Karpas-422 (cell line): Measurements from ENCODE around the gene GALNT18. TPM values are rescaled to one million over a fixed set of nuclear protein-coding genes. Genes with fewer than 3 reads are reported as not detected.

Experiments used
- DNase-seq: peaks from one replicate; pipeline ENCODE4 v3.0.0-alpha.2; 2015
- H2AFZ ChIP-seq: fragments of 200-600 bp; sonication (generic); 2 replicates; pipeline ENCODE4 v1.6.1; 2014; ENCODE audit warnings: antibody characterized with exemption, low read length, mixed read lengths
- H3K27ac ChIP-seq: fragments of 200-600 bp; sonication (generic); 2 replicates; pipeline ENCODE4 v1.5.1; 2014; ENCODE audit warnings: mild to moderate bottlenecking, low read length, moderate library complexity
- H3K27me3 ChIP-seq: fragments of 200-600 bp; sonication (generic); 2 replicates; pipeline ENCODE4 v1.6.1; 2014; ENCODE audit warnings: low read length, mixed read lengths
- H3K36me3 ChIP-seq: fragments of 200-600 bp; sonication (generic); 2 replicates; pipeline ENCODE4 v1.6.1; 2014; ENCODE audit warnings: low read length, mixed read lengths; ENCODE audit not compliant: insufficient read depth
- H3K4me1 ChIP-seq: fragments of 200-600 bp; sonication (generic); 2 replicates; pipeline ENCODE4 v1.6.1; 2014; ENCODE audit warnings: mild to moderate bottlenecking, low read length, mixed read lengths
- H3K4me2 ChIP-seq: fragments of 200-600 bp; sonication (generic); 2 replicates; pipeline ENCODE4 v1.6.1; 2014; ENCODE audit warnings: low read length, low read depth, mild to moderate bottlenecking; ENCODE audit not compliant: poor library complexity, severe bottlenecking
- H3K4me3 ChIP-seq: fragments of 200-600 bp; sonication (generic); 2 replicates; pipeline ENCODE4 v1.5.1; 2014; ENCODE audit warnings: mild to moderate bottlenecking, antibody characterized with exemption, low read length, mixed read lengths
- H3K79me2 ChIP-seq: fragments of 200-600 bp; sonication (generic); 2 replicates; pipeline ENCODE4 v1.6.1; 2014; ENCODE audit warnings: mild to moderate bottlenecking, low read length, mixed read lengths
- H3K9ac ChIP-seq: fragments of 200-600 bp; sonication (generic); 2 replicates; pipeline ENCODE4 v1.6.0; 2014; ENCODE audit warnings: low read length
- H3K9me2 ChIP-seq: fragments of 200-600 bp; sonication (generic), shearing (Covaris generic); replicated peaks from 2 replicates; pipeline ENCODE4 v1.6.0; 2014; ENCODE audit warnings: mild to moderate bottlenecking, low read length, moderate library complexity; ENCODE audit not compliant: insufficient read depth
- H3K9me3 ChIP-seq: fragments of 300-700, 200-600 bp; sonication (generic); 2 replicates; pipeline ENCODE4 v1.6.1; 2014; ENCODE audit warnings: low read length, mixed read lengths
- H4K20me1 ChIP-seq: fragments of 200-600 bp; sonication (generic); 2 replicates; pipeline ENCODE4 v1.6.1; 2014; ENCODE audit warnings: mild to moderate bottlenecking, antibody characterized with exemption, low read length, low read depth; ENCODE audit not compliant: insufficient read depth
- total RNA-seq: library from RNA; depleted of rRNA; stranded (reverse); fragments of >200 nt; shearing (Covaris generic); gene quantifications from 2 replicates; pipeline ENCODE4 v1.2.3, GENCODE V29; 2014; ENCODE audit warnings: low replicate concordance

The GALNT18 gene
- total RNA-seq, 1 experiment from 2014 or later: not detected

DNA sequence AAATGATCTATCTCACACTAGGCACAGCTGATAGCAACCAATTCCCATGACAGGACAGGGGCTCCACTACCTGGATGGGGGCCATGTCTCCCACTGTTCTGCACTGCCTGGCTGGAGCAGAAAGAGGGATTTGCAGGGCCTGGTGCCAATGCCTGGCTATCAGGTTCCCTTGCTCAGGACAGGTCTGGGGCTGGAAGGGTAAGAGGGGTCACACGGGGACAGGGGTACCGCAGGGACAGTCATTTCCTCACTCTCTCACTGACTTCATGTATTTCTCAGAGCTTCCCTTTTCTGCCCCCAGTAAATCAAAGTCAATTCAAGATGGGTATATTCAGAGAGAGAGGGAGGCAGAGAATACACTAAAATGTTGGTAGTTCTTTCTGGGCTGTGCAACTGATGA lies 149.7 kb downstream of the GALNT18 start:
- no peaks in the 10 kb centered on the region for H3K79me2 ChIP-seq
- H3K9me3 ChIP-seq: no peaks in the 10 kb centered on the region
- H3K4me3 ChIP-seq: no peak overlapping the region
- no peaks in the 10 kb centered on the region for H3K4me1 ChIP-seq
- DNase-seq: no peak
- no peaks in the 10 kb centered on the region for H3K27me3 ChIP-seq
- no peaks in the 10 kb centered on the region for H4K20me1 ChIP-seq
- no peak overlapping the region for H2AFZ ChIP-seq
- H3K9me2 ChIP-seq: no peaks in the 10 kb centered on the region
- H3K4me2 ChIP-seq: no peak overlapping the region
- H3K27ac ChIP-seq: no peak overlapping the region
- H3K9ac ChIP-seq: no peak overlapping the region
- no peaks in the 10 kb centered on the region for H3K36me3 ChIP-seq

DNA sequence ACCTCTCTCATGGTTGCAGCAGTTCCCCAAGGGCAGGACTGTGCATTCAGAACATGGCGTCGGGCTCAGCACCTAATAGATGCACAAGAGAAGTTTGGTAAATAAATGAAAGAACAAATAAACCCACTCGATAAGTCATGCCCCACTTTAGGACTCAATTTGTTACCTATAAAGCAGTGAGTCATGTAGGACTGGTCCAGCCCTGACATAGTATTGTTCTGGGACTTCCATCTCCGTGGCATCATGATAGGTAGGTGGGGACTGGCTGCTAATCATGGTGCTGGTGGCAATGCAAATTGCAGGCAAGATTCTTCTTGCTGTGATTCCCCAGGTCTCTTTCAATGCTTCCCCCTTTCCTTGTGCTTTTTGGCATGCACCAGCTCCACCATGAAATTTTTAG lies 150.6 kb downstream of the GALNT18 start:
- no peak for DNase-seq
- H3K4me3 ChIP-seq: no peak overlapping the region
- no peak overlapping the region for H2AFZ ChIP-seq
- H3K36me3 ChIP-seq: no peaks in the 10 kb centered on the region
- no peaks in the 10 kb centered on the region for H3K9me2 ChIP-seq
- H3K27ac ChIP-seq: no peak overlapping the region
- H3K4me2 ChIP-seq: no peak overlapping the region
- no peaks in the 10 kb centered on the region for H3K4me1 ChIP-seq
- H3K79me2 ChIP-seq: no peaks in the 10 kb centered on the region
- no peaks in the 10 kb centered on the region for H3K9me3 ChIP-seq
- H4K20me1 ChIP-seq: no peaks in the 10 kb centered on the region
- H3K27me3 ChIP-seq: no peaks in the 10 kb centered on the region
- H3K9ac ChIP-seq: no peak overlapping the region

- Histone ChIP-seq H3K27ac (no peak overlapping the region), H3K36me3 (no peaks in the 10 kb centered on the region), H3K4me1 (no peaks in the 10 kb centered on the region), H3K9ac (no peak overlapping the region), H3K27me3 (no peaks in the 10 kb centered on the region), H3K4me2 (no peak overlapping the region), H3K9me3 (no peaks in the 10 kb centered on the region), H4K20me1 (no peaks in the 10 kb centered on the region), H3K79me2 (no peaks in the 10 kb centered on the region), H2AFZ (no peak overlapping the region), H3K4me3 (no peak overlapping the region), H3K9me2 (no peaks in the 10 kb centered on the region)
- no peak for DNase-seq
Observed at GRCh38 chr11:11468954-11469353, 152.9 kb downstream of the GALNT18 start.

DNA sequence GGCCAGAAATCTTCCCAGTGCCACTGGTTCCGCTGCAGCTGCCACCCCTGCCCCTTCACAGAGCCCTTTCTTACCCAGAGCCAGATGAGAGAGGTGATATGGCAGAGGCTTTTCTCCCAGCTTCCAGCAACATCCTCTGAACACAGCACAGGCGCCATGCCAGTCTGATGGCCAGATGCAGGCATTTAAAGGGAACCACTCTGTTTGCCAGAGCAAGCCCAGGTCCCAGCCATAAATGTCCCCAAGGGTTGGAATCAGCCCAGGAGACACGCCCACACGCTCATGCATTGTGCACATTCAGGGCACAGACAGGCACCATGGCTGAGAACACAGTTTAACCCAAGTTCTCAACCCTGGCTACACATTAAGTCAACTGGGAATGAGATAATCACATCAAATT lies 154.5 kb downstream of the GALNT18 start:
- Histone ChIP-seq H2AFZ (no peak overlapping the region), H3K9me2 (no peaks in the 10 kb centered on the region), H3K27ac (no peak overlapping the region), H3K9ac (no peak overlapping the region), H3K9me3 (no peaks in the 10 kb centered on the region), H3K4me2 (no peak overlapping the region), H3K4me3 (no peak overlapping the region), H3K36me3 (no peaks in the 10 kb centered on the region), H4K20me1 (no peaks in the 10 kb centered on the region), H3K79me2 (no peaks in the 10 kb centered on the region), H3K27me3 (no peaks in the 10 kb centered on the region), H3K4me1 (no peaks in the 10 kb centered on the region)
- DNase-seq: no peak

- H3K4me1 ChIP-seq: no peaks in the 10 kb centered on the region
- H3K27me3 ChIP-seq: no peaks in the 10 kb centered on the region
- no peaks in the 10 kb centered on the region for H3K79me2 ChIP-seq
- H3K4me2 ChIP-seq: no peak overlapping the region
- H3K36me3 ChIP-seq: no peaks in the 10 kb centered on the region
- H2AFZ ChIP-seq: no peak overlapping the region
- no peak overlapping the region for H3K4me3 ChIP-seq
- no peaks in the 10 kb centered on the region for H3K9me2 ChIP-seq
- DNase-seq: no peak
- H3K9me3 ChIP-seq: no peaks in the 10 kb centered on the region
- H3K27ac ChIP-seq: no peak overlapping the region
- no peak overlapping the region for H3K9ac ChIP-seq
- H4K20me1 ChIP-seq: no peaks in the 10 kb centered on the region
Observed at GRCh38 chr11:11464555-11464954, 157.2 kb downstream of the GALNT18 start.

DNA sequence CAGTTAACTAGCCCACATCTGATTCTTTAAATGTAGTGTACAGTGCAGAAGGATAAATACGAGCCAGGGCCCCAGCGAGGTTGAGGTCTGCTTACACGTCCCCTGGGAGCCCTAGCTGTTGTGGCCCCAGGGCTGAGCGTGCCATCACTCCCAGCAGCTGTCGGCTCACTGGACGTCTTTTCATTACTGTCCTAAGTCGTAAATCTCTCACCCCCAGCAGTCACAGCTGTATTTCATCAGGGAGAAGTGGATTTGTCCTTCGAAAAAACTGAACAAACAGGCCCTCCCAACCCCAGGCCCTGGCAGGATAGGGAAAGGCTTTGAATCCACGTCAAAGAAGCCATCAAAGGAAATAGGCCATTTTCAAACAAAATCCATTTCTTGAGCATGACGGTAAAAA lies 158.4 kb downstream of the GALNT18 start:
- Histone ChIP-seq H3K9me3 (no peaks in the 10 kb centered on the region), H3K36me3 (no peaks in the 10 kb centered on the region), H3K4me3 (no peak overlapping the region), H3K9me2 (no peaks in the 10 kb centered on the region), H3K27me3 (no peaks in the 10 kb centered on the region), H3K4me2 (no peak overlapping the region), H3K27ac (no peak overlapping the region), H2AFZ (no peak overlapping the region), H3K9ac (no peak overlapping the region), H4K20me1 (no peaks in the 10 kb centered on the region), H3K4me1 (no peaks in the 10 kb centered on the region), H3K79me2 (no peaks in the 10 kb centered on the region)
- DNase-seq: no peak

GRCh38 chr11:11461473-11461872 lies 160.3 kb downstream of the GALNT18 start:
- H3K36me3 ChIP-seq: no peaks in the 10 kb centered on the region
- H2AFZ ChIP-seq: no peak overlapping the region
- H3K79me2 ChIP-seq: no peaks in the 10 kb centered on the region
- no peak for DNase-seq
- H3K4me3 ChIP-seq: no peak overlapping the region
- no peaks in the 10 kb centered on the region for H3K9me2 ChIP-seq
- H3K4me2 ChIP-seq: no peak overlapping the region
- H4K20me1 ChIP-seq: no peaks in the 10 kb centered on the region
- H3K27ac ChIP-seq: no peak overlapping the region
- H3K9ac ChIP-seq: no peak overlapping the region
- no peaks in the 10 kb centered on the region for H3K4me1 ChIP-seq
- no peaks in the 10 kb centered on the region for H3K27me3 ChIP-seq
- no peaks in the 10 kb centered on the region for H3K9me3 ChIP-seq

DNA sequence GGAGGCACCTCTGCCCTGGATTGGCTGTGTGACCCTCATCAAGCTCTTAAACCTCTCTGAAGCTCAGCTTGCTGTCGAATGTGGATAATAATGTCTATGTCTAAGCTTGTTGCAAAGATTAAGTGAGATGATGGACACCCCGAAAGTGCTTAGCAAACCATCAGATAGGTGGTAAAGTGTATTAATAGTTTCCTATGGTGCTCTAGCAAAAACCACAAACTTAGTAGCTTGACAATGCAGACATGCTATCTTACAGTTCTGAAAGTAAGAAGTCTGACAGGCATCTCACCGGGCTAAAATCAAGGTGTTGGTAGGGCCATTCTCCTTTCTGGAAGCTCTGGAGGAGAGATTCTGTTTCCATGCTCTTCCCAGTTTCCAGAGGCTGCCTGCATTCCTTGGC lies 162.2 kb downstream of the GALNT18 start:
- Histone ChIP-seq H3K4me1 (no peaks in the 10 kb centered on the region), H3K9ac (no peak overlapping the region), H3K79me2 (no peaks in the 10 kb centered on the region), H3K36me3 (no peaks in the 10 kb centered on the region), H3K27me3 (no peaks in the 10 kb centered on the region), H2AFZ (no peak overlapping the region), H4K20me1 (no peaks in the 10 kb centered on the region), H3K9me3 (no peaks in the 10 kb centered on the region), H3K9me2 (no peaks in the 10 kb centered on the region), H3K4me3 (no peak overlapping the region), H3K4me2 (no peak overlapping the region), H3K27ac (no peak overlapping the region)
- no peak for DNase-seq

- H3K27ac ChIP-seq: no peak overlapping the region
- no peaks in the 10 kb centered on the region for H4K20me1 ChIP-seq
Observed at GRCh38 chr11:11458485-11458884, 163.3 kb downstream of the GALNT18 start.

More at GRCh38 chr11:11458485-11458884, 163.3 kb downstream of the GALNT18 start:
- no peak for DNase-seq
- Histone ChIP-seq H3K79me2 (no peaks in the 10 kb centered on the region), H3K9ac (no peak overlapping the region), H3K4me2 (no peak overlapping the region), H3K4me1 (no peaks in the 10 kb centered on the region), H3K9me2 (no peaks in the 10 kb centered on the region), H3K9me3 (no peaks in the 10 kb centered on the region), H3K36me3 (no peaks in the 10 kb centered on the region), H3K27me3 (no peaks in the 10 kb centered on the region), H2AFZ (no peak overlapping the region), H3K4me3 (no peak overlapping the region)
